Fibroblast of villous mesenchyme (primary cell): ENCODE data around the gene GSG1L. TPM values are rescaled to one million over a fixed set of nuclear protein-coding genes. Genes with fewer than 3 reads are reported as not detected.

Experiments
- DNase-seq: peaks from one replicate; pipeline ENCODE4 v3.0.0-alpha.2; 2010; ENCODE audit warnings: low read depth
- H3K4me3 ChIP-seq: 2 replicates; pipeline ENCODE4 v1.5.1; 2011; ENCODE audit warnings: low read depth, mild to moderate bottlenecking, low read length
- total RNA-seq: library from RNA; depleted of rRNA; stranded (reverse); fragments of >200 nt; gene quantifications from 2 replicates; pipeline ENCODE4 v1.2.3, GENCODE V29; 2012
- TF ChIP-seq, protein P1 (sequence below): IDR thresholded peaks from 2 replicates; pipeline ENCODE4 v1.5.1; 2012; ENCODE audit warnings: low read depth, mild to moderate bottlenecking, low read length; ENCODE audit not compliant: insufficient read depth

GSG1L gene
- total RNA-seq, 1 donor: not detected

DNA sequence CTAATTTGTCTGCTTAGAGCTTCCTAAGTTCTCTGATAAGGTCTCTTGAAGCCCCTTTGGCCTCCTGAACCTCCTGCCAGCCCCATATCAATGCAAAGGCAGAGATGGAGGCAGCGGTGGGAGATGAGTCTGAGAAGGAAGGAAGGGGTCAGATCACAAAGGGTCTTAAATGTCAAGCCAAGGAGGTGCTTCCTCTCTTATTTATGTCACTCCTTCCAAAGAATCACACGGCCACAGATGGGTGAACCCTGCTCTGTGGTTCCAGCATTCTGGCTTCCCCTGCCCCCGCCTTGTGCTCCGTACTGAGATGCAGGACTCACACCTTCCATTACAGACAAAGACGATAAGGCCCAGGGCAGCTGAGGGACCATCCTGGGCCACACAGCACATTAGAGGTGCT lies 96.3 kb downstream of the GSG1L start:
- TF ChIP-seq, protein P1, sequence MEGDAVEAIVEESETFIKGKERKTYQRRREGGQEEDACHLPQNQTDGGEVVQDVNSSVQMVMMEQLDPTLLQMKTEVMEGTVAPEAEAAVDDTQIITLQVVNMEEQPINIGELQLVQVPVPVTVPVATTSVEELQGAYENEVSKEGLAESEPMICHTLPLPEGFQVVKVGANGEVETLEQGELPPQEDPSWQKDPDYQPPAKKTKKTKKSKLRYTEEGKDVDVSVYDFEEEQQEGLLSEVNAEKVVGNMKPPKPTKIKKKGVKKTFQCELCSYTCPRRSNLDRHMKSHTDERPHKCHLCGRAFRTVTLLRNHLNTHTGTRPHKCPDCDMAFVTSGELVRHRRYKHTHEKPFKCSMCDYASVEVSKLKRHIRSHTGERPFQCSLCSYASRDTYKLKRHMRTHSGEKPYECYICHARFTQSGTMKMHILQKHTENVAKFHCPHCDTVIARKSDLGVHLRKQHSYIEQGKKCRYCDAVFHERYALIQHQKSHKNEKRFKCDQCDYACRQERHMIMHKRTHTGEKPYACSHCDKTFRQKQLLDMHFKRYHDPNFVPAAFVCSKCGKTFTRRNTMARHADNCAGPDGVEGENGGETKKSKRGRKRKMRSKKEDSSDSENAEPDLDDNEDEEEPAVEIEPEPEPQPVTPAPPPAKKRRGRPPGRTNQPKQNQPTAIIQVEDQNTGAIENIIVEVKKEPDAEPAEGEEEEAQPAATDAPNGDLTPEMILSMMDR: no peak
- DNase-seq: no peak
- H3K4me3 ChIP-seq: no peak overlapping the region

DNA sequence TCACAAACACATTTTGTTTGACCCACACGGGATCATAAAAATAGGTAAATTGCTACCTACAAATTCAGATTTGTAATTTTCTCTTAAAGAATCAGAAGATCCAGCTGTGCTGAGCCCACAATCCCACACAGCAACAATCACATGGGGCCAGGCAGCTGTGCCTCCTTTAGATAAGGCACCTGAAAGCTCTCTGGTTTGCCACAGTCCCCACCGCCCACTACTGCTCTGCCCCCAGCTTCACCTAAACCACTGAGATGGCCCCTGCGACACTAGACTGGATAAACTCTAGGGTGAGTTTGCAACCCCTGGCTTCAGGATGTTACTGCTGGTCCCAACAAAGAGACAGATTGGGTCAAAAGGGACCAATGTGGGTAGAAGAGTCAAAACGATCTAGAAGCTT lies 96.8 kb downstream of the GSG1L start:
- H3K4me3 ChIP-seq: no peak overlapping the region
- TF ChIP-seq, protein P1: no peak
- DNase-seq: no peak

DNA sequence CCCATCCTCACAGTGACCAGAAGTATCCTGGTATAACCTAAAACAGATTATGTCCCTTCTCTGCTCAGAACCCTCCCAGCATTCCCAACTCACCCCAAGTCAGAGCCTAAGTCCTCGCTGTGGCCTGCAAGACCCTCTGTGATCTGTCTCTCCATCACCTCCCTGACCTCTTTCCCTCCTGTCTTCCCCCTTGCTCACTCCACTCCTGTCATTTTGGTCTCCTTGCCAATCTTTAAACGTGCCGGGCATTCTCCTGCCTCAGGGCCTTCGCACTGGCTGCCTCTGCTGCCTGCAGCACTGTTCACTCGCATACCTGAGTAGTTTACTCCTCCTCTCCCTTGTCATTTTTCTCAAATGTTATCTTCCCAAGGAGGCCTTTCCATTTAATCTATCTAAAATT lies 97.7 kb downstream of the GSG1L start:
- DNase-seq: no peak
- H3K4me3 ChIP-seq: no peak overlapping the region
- TF ChIP-seq, protein P1: no peak

DNA sequence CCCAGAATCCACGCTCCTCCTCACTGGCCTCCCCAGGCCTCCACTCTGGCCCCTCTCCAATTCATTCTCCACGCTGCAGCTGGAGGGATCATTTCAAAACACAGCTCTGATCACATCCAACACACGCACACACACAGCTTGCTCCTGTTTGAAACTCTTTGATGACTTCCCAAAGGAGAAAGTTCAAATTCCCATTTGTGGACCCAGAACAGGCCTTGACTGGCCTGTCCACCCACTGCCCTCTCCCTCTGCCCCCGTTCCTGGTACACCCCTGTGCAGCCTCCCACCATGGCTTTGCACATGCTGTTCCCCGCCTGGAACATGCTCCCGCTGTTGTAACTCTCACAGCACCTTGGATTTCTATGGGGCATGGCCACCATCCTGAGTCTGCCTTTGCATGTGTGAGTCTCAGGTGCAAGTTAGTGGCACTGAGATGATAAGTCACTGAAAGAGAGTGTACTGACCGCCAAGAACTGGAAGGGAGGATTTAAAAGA lies 100.0 kb downstream of the GSG1L start:
- H3K4me3 ChIP-seq: no peak overlapping the region
- TF ChIP-seq, protein P1: no peak
- no peak for DNase-seq

DNA sequence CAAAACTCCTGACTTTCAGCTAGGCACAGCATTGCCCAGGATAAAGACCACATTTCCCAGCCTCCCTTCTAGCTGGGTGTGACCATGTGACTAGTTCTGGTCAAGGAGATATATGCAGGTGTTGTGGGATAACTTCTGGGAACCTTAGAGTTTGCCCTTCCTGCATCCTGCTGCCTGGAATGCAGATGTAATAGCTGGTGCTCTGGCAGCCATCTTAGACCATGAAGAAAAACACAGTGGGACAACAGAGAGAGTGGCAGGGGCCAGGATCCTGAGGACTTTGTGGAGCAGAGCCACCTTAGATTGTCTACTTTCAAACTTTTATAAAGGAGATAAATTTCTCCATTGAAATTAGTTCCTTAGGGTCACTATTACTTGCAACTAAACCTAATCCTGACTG lies 101.3 kb downstream of the GSG1L start:
- H3K4me3 ChIP-seq: no peak overlapping the region
- TF ChIP-seq, protein P1: no peak
- no peak for DNase-seq

DNA sequence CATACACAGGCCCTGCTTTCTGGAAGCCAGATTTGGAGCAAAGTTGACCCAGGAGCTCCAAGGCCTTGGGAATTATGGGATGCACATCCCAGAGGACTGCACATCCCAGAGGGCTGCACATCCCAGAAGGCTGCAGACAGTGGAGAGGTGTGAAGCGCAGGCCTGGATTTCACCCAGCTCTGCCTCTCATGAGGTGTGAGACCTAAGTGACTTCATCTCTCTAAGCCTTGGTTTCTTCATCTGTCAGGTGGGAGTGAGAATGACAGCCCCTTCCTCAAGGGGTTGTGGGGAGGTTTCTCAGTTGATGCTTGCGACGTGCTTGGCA lies 102.3 kb downstream of the GSG1L start:
- H3K4me3 ChIP-seq: no peak overlapping the region
- TF ChIP-seq, protein P1: no peak
- DNase-seq: no peak

DNA sequence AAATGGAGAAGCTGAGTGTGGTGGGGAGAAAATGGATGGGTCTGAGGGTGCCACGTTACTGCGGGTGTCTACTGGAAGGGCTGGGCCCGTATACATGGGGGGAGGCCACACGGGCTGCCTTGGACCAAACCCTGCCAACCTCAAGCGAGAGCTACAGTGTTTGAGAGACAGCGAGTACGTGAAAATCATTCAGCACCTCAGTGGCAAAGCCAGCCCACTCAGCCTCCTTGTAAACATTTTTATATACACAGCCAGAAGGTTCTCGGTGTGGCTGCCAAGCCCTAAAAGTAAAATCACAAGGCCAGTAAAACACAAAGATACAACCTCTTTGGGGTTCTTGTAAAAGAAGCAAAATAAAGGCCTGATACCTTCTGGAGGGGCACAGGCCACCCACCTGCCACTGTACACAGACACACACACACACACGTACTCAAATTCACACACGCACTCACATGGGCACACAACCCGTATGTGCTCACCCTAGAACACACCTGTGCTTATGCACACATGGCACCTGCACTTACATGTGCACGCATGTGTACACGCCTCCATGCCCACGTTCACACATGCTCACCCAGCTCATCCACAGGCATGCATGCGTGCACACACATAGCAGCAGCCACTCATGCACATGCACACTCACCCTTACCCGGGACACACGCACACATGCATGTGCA lies 102.8 kb downstream of the GSG1L start:
- no peak for DNase-seq
- TF ChIP-seq, protein P1: no peak

More for the DNA sequence above, 102.8 kb downstream of the GSG1L start:
- H3K4me3 ChIP-seq: no peak overlapping the region
